HEK293 (cell line): ENCODE measurements around the gene SYT6.

Experiments used
- CTCF ChIP-seq: fragments of 450-650 bp; formaldehyde crosslinking; IDR thresholded peaks from 2 replicates; pipeline ENCODE4 v1.5.1; 2016; ENCODE audit warnings: missing biosample characterization, missing genetic modification characterization
- PRDM1 ChIP-seq: fragments of 450-650 bp; formaldehyde crosslinking; IDR thresholded peaks from 2 replicates; pipeline ENCODE4; 2016; ENCODE audit warnings: missing biosample characterization, missing genetic modification characterization
- TCF7L2 ChIP-seq: IDR thresholded peaks from 2 replicates; pipeline ENCODE4 v1.6.1; 2011; ENCODE audit warnings: low read depth, mild to moderate bottlenecking, inconsistent platforms, low read length, moderate library complexity, borderline replicate concordance
- ZBTB10 ChIP-seq: fragments of 450-650 bp; formaldehyde crosslinking; IDR thresholded peaks from 2 replicates; pipeline ENCODE4 v1.5.1; 2016; ENCODE audit warnings: missing biosample characterization, missing genetic modification characterization
- ZNF18 ChIP-seq: fragments of 450-650 bp; formaldehyde crosslinking; IDR thresholded peaks from 2 replicates; pipeline ENCODE4 v1.5.1; 2016; ENCODE audit warnings: missing biosample characterization, missing genetic modification characterization
- ZNF280D ChIP-seq: fragments of 450-650 bp; formaldehyde crosslinking; IDR thresholded peaks from 2 replicates; pipeline ENCODE4 v1.5.1; 2016; ENCODE audit warnings: missing biosample characterization, missing genetic modification characterization
- ZNF302 ChIP-seq: fragments of 450-650 bp; formaldehyde crosslinking; IDR thresholded peaks from 2 replicates; pipeline ENCODE4 v1.5.1; 2016; ENCODE audit warnings: missing biosample characterization, missing genetic modification characterization, low read depth
- ZNF350 ChIP-seq: fragments of 450-650 bp; formaldehyde crosslinking; IDR thresholded peaks from 2 replicates; pipeline ENCODE4 v1.5.0; 2017; ENCODE audit warnings: missing biosample characterization, mild to moderate bottlenecking, missing genetic modification characterization
- ZNF423 ChIP-seq: fragments of 450-650 bp; formaldehyde crosslinking; IDR thresholded peaks from 2 replicates; pipeline ENCODE4 v1.5.1; 2016; ENCODE audit warnings: missing biosample characterization, missing genetic modification characterization
- ZNF488 ChIP-seq: fragments of 450-650 bp; formaldehyde crosslinking; IDR thresholded peaks from 2 replicates; pipeline ENCODE4 v1.5.1; 2016; ENCODE audit warnings: missing biosample characterization, missing genetic modification characterization
- ZNF639 ChIP-seq: fragments of 450-650 bp; formaldehyde crosslinking; IDR thresholded peaks from 2 replicates; pipeline ENCODE4 v1.5.1; 2016; ENCODE audit warnings: missing biosample characterization, missing genetic modification characterization
- ZNF660 ChIP-seq: fragments of 450-650 bp; IDR thresholded peaks from 2 replicates; pipeline ENCODE4 v1.5.1; 2018; ENCODE audit warnings: missing biosample characterization, mild to moderate bottlenecking, missing genetic modification characterization
- ZNF785 ChIP-seq: fragments of 450-650 bp; formaldehyde crosslinking; IDR thresholded peaks from 2 replicates; pipeline ENCODE4 v1.5.1; 2016; ENCODE audit warnings: missing biosample characterization, missing genetic modification characterization
- ZSCAN30 ChIP-seq: fragments of 450-650 bp; IDR thresholded peaks from 2 replicates; pipeline ENCODE4 v1.5.1; 2018; ENCODE audit warnings: missing biosample characterization, mild to moderate bottlenecking, missing genetic modification characterization, moderate library complexity

- peak; percentile 72 for TF ChIP-seq CTCF
- TF ChIP-seq ZNF350 (tag by site-specific recombination): no peak
- no peak for TF ChIP-seq ZNF785
- no peak for TF ChIP-seq ZNF660 (tag by site-specific recombination)
- no peak for TF ChIP-seq PRDM1 (tag by site-specific recombination)
- TF ChIP-seq ZNF488 (tag by site-specific recombination): no peak
- TF ChIP-seq ZBTB10 (tag by site-specific recombination): no peak
- no peak for TF ChIP-seq ZNF18 (tag by site-specific recombination)
- TF ChIP-seq TCF7L2: no peak
- no peak for TF ChIP-seq ZSCAN30
- TF ChIP-seq ZNF302 (tag by site-specific recombination): no peak
- TF ChIP-seq ZNF639: no peak
- TF ChIP-seq ZNF423: no peak
- no peak for TF ChIP-seq ZNF280D
Observed at GRCh38 chr1:114153261-114154145, at the start of gene SYT6.
